PC-3 (cell line): ENCODE data around the gene NMD3.

Experiments
- CTCF ChIP-seq: fragments of 300-600 bp; sonication (generic); conservative IDR thresholded peaks from 2 replicates; pipeline ENCODE4 v1.5.1; 2017; ENCODE audit warnings: antibody characterized with exemption, low read depth, mild to moderate bottlenecking, low read length
- EZH2 ChIP-seq: fragments of 300-600 bp; sonication (generic); IDR thresholded peaks from one replicate; pipeline ENCODE4 v1.6.1; 2017; ENCODE audit warnings: antibody characterized with exemption, mild to moderate bottlenecking, low read length; ENCODE audit not compliant: unreplicated experiment
- EZH2phosphoT487 ChIP-seq: fragments of 300-600 bp; sonication (generic); IDR thresholded peaks from 2 replicates; pipeline ENCODE4 v1.6.1; 2018; ENCODE audit warnings: mild to moderate bottlenecking, antibody characterized with exemption, low read length, borderline replicate concordance

GRCh38 chr3:161199926-161200325 is 21.2 kb upstream of the NMD3 start:
- TF ChIP-seq CTCF (no peak), EZH2 (no peak), EZH2phosphoT487 (no peak)
